SK-N-MC (cell line): ENCODE results near the gene LPAR4.

Experiments used
- EZH2 ChIP-seq: fragments of 200-600 bp; sonication (generic); IDR thresholded peaks from one replicate; pipeline ENCODE4 v1.6.1; 2017; ENCODE audit warnings: antibody characterized with exemption
- FOXP2 ChIP-seq: optimal IDR thresholded peaks from 2 replicates; pipeline ENCODE3; 2011; ENCODE audit warnings: mild to moderate bottlenecking, moderate library complexity; ENCODE audit not compliant: insufficient read depth; ENCODE audit errors: extremely low read length, control extremely low read depth
- POLR2AphosphoS5 ChIP-seq: IDR thresholded peaks from 2 replicates; pipeline ENCODE4 v1.6.1; 2012; ENCODE audit warnings: mild to moderate bottlenecking, low read depth, low read length, borderline replicate concordance

DNA sequence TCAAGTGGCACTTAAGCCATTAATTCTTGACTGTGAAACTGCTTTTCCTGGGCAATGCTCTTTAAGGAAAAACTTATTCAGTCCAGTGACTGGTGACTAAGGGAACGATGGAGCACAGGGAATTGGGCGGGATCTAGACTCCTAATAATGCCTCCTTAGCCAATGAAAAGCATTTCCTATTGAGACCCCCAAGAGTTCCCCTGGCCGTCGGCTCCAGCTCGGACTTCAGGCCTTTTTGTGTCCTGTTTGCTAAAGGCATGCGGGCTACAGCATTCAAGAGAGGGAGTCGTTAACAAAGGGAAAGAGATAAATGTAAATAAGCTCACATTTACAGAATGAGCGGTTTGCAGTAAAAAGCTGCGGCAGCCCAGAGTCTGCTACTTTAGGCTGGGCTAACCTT lies at the start of gene LPAR4:
- TF ChIP-seq EZH2 (no peak), POLR2AphosphoS5 (no peak), FOXP2 (no peak)
